ENCODE measurements around the gene PDIA2.

Gene PDIA2, protein sequence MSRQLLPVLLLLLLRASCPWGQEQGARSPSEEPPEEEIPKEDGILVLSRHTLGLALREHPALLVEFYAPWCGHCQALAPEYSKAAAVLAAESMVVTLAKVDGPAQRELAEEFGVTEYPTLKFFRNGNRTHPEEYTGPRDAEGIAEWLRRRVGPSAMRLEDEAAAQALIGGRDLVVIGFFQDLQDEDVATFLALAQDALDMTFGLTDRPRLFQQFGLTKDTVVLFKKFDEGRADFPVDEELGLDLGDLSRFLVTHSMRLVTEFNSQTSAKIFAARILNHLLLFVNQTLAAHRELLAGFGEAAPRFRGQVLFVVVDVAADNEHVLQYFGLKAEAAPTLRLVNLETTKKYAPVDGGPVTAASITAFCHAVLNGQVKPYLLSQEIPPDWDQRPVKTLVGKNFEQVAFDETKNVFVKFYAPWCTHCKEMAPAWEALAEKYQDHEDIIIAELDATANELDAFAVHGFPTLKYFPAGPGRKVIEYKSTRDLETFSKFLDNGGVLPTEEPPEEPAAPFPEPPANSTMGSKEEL

DNA sequence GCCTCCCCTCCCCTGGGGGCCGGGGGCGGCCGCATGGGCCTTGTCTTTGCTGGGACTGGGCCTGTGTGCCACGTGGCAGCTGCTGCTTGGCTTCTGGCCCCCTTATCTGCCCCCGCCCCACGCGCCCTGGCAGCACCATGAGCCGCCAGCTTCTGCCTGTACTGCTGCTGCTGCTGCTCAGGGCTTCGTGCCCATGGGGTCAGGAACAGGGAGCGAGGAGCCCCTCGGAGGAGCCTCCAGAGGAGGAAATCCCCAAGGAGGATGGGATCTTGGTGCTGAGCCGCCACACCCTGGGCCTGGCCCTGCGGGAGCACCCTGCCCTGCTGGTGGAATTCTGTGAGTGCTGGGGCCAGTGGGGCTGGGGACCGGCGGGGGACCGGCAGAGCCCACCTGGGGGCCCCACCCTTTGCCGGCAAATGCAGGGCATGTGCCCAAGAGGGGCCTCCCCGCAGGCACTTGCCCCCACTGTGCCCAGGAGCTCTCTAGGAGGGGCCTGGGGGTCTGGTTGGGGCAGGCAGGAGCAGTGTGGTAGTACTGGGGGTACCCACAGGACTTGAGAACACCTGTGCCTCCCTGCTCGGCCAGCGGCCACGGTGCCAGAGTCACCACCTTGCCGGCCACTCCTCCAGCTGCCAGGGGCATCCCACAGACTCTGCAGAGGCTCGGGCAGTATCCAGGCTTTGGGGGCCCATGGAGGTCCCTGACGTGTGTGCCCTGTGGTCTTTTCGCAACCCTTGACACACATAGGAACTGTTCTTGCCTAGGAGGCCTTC lies at the start of gene PDIA2:
Gene PDIA2, plus strand, starts transcription at position 132 of the 773 bp plus-strand sequence. Its CDS starts 6 bp downstream, at position 138.
- Histone ChIP-seq H3K27me3 (ENCODE audit: insufficient read depth, low read length) (peaks cover 35% of the 10 kb centered on the region), H3K27ac (ENCODE audit: low read length) (no peak within 1 kb of the TSS), H3K4me3 (ENCODE audit: low read length) (no peak within 1 kb of the TSS), H3K36me3 (ENCODE audit: insufficient read depth, low read depth, low read length) (peaks cover 19% of the 10 kb centered on the region), H3K9ac (ENCODE audit: low read depth, low read length) (no peak within 1 kb of the TSS), H3K4me1 (ENCODE audit: insufficient read depth, low read length) (no peaks in the 10 kb centered on the region), H3K9me3 (ENCODE audit: insufficient read depth, low read depth, low read length) (no peaks in the 10 kb centered on the region)

DNA sequence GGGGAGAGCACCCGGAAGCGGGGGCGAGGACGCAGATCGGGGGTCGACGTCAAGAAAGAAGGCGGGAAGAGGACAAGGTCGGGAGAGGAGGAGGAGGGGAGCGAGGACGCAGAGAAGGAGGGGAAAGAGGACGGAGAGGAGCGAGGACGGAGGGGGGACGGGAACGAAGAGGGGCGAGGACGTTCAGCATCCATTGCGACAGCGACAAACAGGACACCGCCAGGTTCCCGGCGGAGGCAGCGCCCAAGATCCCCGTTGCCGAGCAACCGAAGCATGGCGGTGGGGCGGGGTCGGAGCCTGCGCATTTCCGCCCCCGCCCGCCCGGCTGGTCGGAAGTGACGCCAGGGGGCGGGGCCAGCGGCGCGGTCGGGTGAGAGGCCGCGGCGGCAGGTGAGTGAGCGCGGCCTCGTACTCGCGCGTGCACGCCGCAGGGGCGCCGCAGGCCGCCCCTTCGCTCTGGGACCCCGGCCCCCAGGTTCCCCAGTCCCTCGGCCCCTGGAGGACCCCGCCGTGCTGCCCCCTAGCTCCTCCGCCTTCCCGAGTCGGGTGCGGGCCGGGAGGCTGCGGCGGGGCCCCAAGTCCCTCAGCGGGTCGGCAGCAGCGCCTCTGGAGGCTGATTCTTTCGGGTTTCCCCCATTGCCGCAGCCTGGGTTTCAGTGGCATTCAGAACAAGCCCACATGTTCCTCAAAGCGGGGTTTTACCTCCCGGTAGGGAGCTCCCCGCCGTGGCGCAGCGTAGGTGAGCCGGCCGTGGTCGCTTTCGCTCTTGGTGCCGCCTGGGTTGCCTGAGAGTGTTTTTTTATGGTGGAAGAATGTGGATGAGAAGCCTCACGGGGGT lies 48.3 kb upstream of the PDIA2 start, which contains the start of gene FAM234A:
Gene FAM234A, plus strand, starts transcription at position 354 of the 838 bp plus-strand sequence. CDS start 19,593 bp downstream, outside the sequence.
- Histone ChIP-seq H3K27me3 (ENCODE audit: insufficient read depth, low read length) (no peaks in the 10 kb centered on the region), H3K27ac (ENCODE audit: low read length) (peak within 1 kb of the TSS; percentile 97), H3K9me3 (ENCODE audit: insufficient read depth, low read depth, low read length) (no peaks in the 10 kb centered on the region), H3K4me3 (ENCODE audit: low read length) (peak within 1 kb of the TSS; percentile 92), H3K9ac (ENCODE audit: low read depth, low read length) (peak within 1 kb of the TSS; percentile 91), H3K36me3 (ENCODE audit: insufficient read depth, low read depth, low read length) (no peaks in the 10 kb centered on the region), H3K4me1 (ENCODE audit: insufficient read depth, low read length) (no peaks in the 10 kb centered on the region; the same call in 1 of the 2 replicates)

DNA sequence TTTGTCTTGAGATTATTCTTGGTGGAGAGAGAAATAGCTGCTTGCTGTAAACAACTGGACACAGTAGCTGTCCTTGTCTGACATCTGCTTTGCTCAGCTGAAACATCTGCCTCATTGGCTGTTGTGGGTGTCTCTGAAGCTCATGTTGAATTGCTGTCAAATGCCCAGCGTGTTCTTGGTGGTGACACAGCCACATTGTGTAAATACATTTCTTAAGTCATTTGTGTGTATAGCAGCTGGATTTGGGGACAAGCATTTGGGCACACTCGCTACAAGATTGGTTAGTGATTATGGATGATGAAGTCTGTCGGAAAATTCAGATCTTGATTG lies 43.1 kb upstream of the PDIA2 start:
- Histone ChIP-seq H3K9ac (ENCODE audit: low read depth, low read length) (no peak overlapping the region), H3K27ac (ENCODE audit: low read length) (no peak overlapping the region)

DNA sequence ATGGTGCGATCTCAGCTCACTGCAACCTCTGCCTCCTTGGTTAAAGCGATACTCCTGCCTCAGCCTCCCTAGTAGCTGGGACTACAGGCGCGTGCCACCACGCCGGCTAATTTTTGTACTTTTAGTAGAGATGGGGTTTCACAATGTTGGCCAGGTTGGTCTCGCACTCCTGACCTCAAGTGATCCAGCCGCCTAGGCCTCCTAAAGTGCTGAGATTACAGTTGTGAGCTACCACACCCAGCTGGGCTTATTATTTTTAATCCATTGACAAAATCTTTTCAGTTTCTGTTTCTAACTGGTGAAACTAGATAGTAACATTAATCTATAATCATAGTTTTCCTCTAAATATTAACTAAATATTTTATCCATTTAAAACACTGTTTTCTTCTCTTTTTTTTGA lies 42.4 kb upstream of the PDIA2 start:
- H3K4me3 ChIP-seq (ENCODE audit: low read length): no peak overlapping the region

More for the DNA sequence above, 43.1 kb upstream of the PDIA2 start:
- Histone ChIP-seq H3K36me3 (ENCODE audit: insufficient read depth, low read depth, low read length) (0 out of 2 replicates have a peak, but pooled peaks cover 4% of the 10 kb centered on the region), H3K9me3 (ENCODE audit: insufficient read depth, low read depth, low read length) (no peaks in the 10 kb centered on the region), H3K4me3 (ENCODE audit: low read length) (no peak overlapping the region), H3K27me3 (ENCODE audit: insufficient read depth, low read length) (no peaks in the 10 kb centered on the region), H3K4me1 (ENCODE audit: insufficient read depth, low read length) (no peaks in the 10 kb centered on the region)

DNA sequence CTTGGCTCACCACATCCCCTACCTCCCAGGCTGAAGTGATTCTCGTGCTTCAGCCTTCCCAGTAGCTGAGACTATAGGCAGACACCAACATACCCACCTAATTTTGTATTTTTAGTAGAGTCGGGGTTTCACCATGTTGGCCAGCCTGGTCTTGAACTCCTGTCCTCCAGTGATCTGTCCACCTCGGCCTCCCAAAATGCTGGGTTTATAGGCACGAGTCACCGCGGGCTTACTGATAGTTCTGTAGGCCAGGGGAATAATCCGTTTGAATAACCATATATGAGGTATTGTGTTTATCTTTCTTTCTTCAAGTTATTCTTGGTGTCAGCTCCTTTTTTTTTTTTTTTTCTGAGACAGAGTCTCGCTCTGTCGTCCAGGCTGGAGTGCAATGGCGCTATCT lies 40.7 kb upstream of the PDIA2 start:
- no peaks in the 10 kb centered on the region for H3K4me1 ChIP-seq (ENCODE audit: insufficient read depth, low read length)
- no peak overlapping the region for H3K27ac ChIP-seq (ENCODE audit: low read length)
- no peak overlapping the region for H3K4me3 ChIP-seq (ENCODE audit: low read length)
- 0 out of 2 replicates have a peak, but pooled peaks cover 4% of the 10 kb centered on the region for H3K36me3 ChIP-seq (ENCODE audit: insufficient read depth, low read depth, low read length)
- no peak overlapping the region for H3K9ac ChIP-seq (ENCODE audit: low read depth, low read length)
- H3K27me3 ChIP-seq (ENCODE audit: insufficient read depth, low read length): no peaks in the 10 kb centered on the region
- no peaks in the 10 kb centered on the region for H3K9me3 ChIP-seq (ENCODE audit: insufficient read depth, low read depth, low read length)

More for the DNA sequence above, 42.4 kb upstream of the PDIA2 start:
- Histone ChIP-seq H3K9me3 (ENCODE audit: insufficient read depth, low read depth, low read length) (no peaks in the 10 kb centered on the region), H3K36me3 (ENCODE audit: insufficient read depth, low read depth, low read length) (0 out of 2 replicates have a peak, but pooled peaks cover 4% of the 10 kb centered on the region), H3K4me1 (ENCODE audit: insufficient read depth, low read length) (no peaks in the 10 kb centered on the region), H3K27ac (ENCODE audit: low read length) (no peak overlapping the region), H3K27me3 (ENCODE audit: insufficient read depth, low read length) (no peaks in the 10 kb centered on the region), H3K9ac (ENCODE audit: low read depth, low read length) (no peak overlapping the region)

DNA sequence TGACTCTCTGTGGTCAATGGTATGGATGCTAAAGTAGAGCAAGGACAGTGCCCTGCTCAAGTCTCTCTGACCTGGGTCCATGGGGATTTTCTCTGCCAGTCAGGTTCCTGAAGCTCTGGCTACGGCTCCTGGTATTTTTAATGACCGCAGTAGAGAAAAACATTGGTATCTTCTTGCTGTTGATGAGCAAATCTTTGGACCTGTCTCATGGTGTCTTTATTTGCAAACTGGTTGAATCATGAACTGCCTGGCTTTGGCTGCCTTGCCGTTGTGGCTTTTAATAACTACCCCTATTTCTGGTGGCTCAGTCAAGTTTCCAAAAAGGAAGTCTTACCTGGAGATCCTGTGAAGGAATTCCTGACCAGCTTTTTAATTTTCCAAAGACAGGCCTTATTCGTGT lies 39.6 kb upstream of the PDIA2 start:
- H3K9ac ChIP-seq (ENCODE audit: low read depth, low read length): no peak overlapping the region
- no peaks in the 10 kb centered on the region for H3K27me3 ChIP-seq (ENCODE audit: insufficient read depth, low read length)
- H3K27ac ChIP-seq (ENCODE audit: low read length): no peak overlapping the region
- H3K36me3 ChIP-seq (ENCODE audit: insufficient read depth, low read depth, low read length): 0 out of 2 replicates have a peak, but pooled peaks cover 4% of the 10 kb centered on the region
- no peaks in the 10 kb centered on the region for H3K9me3 ChIP-seq (ENCODE audit: insufficient read depth, low read depth, low read length)
- H3K4me3 ChIP-seq (ENCODE audit: low read length): no peak overlapping the region
- no peaks in the 10 kb centered on the region for H3K4me1 ChIP-seq (ENCODE audit: insufficient read depth, low read length)

DNA sequence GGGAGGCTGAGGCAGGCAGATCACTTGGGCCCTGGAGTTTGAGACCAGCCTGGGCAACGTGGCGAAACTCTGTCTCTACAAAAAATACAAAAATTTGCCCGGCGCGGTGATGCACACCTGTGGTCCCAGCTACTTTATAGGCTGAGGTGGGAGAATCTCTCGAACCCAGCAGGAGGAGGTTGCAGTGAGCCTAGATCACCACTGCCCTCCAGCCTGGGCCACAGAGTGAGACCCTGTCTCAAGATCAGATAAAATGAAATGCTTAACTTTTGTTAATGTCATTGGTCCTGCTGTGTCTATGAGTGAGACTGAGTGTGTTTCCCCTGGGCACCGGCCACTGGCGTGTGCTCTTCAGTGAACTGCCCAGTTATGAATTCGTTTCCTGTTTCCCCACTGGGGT lies 37.9 kb upstream of the PDIA2 start:
- H3K4me3 ChIP-seq (ENCODE audit: low read length): no peak overlapping the region
- no peak overlapping the region for H3K9ac ChIP-seq (ENCODE audit: low read depth, low read length)
- H3K27ac ChIP-seq (ENCODE audit: low read length): no peak overlapping the region
- no peaks in the 10 kb centered on the region for H3K4me1 ChIP-seq (ENCODE audit: insufficient read depth, low read length)
- H3K27me3 ChIP-seq (ENCODE audit: insufficient read depth, low read length): no peaks in the 10 kb centered on the region
- H3K9me3 ChIP-seq (ENCODE audit: insufficient read depth, low read depth, low read length): no peaks in the 10 kb centered on the region
- H3K36me3 ChIP-seq (ENCODE audit: insufficient read depth, low read depth, low read length): peaks cover 4% of the 10 kb centered on the region; the same call in 1 of the 2 replicates

DNA sequence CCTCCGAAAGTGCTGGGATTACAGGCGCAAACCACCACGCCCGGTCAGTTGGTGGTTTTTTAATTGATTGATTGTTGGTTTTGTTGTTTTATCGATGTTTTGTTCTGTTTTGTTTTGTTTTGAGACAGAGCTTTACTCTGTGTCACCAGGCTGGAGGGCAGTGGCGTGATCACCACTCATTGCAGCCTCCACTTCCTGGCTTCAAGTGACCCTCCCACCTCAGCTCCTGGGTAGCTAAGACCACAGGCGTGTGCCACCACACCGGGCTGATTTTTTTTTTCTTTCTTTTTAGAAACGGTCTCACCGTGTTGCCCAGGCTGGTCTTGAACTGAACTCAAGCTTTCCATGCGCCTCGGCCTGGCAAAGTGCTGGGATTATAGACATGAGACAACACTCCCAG lies 35.9 kb upstream of the PDIA2 start:
- no peaks in the 10 kb centered on the region for H3K9me3 ChIP-seq (ENCODE audit: insufficient read depth, low read depth, low read length)
- H3K27me3 ChIP-seq (ENCODE audit: insufficient read depth, low read length): no peaks in the 10 kb centered on the region
- no peaks in the 10 kb centered on the region for H3K4me1 ChIP-seq (ENCODE audit: insufficient read depth, low read length)
- no peak overlapping the region for H3K4me3 ChIP-seq (ENCODE audit: low read length)
- no peak overlapping the region for H3K27ac ChIP-seq (ENCODE audit: low read length)
- peaks cover 6% of the 10 kb centered on the region for H3K36me3 ChIP-seq (ENCODE audit: insufficient read depth, low read depth, low read length)
- no peak overlapping the region for H3K9ac ChIP-seq (ENCODE audit: low read depth, low read length)

DNA sequence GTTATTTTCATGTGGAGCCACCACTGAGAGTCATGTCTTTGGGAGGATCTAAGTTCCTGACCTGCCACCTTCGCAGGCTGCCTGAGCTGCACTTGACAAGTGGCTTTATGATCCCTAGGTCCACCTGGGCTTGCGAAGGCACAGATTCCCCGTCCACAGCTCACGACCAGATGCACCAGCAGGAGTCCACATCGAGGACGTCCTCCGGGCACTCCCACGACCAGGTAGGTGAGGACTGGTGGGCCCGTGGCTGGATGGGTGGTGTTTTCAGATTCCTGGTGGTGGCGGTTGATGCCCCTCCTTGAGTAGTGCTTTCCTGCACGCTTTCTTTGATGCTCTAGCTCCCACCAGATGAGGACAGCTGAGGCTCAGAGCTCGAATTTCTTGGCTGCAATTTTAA lies 33.5 kb upstream of the PDIA2 start:
- H3K27me3 ChIP-seq (ENCODE audit: insufficient read depth, low read length): no peaks in the 10 kb centered on the region
- no peak overlapping the region for H3K4me3 ChIP-seq (ENCODE audit: low read length)
- no peaks in the 10 kb centered on the region for H3K4me1 ChIP-seq (ENCODE audit: insufficient read depth, low read length)
- no peak overlapping the region for H3K9ac ChIP-seq (ENCODE audit: low read depth, low read length)
- H3K9me3 ChIP-seq (ENCODE audit: insufficient read depth, low read depth, low read length): no peaks in the 10 kb centered on the region
- H3K27ac ChIP-seq (ENCODE audit: low read length): no peak overlapping the region
- peaks cover 14% of the 10 kb centered on the region for H3K36me3 ChIP-seq (ENCODE audit: insufficient read depth, low read depth, low read length)

DNA sequence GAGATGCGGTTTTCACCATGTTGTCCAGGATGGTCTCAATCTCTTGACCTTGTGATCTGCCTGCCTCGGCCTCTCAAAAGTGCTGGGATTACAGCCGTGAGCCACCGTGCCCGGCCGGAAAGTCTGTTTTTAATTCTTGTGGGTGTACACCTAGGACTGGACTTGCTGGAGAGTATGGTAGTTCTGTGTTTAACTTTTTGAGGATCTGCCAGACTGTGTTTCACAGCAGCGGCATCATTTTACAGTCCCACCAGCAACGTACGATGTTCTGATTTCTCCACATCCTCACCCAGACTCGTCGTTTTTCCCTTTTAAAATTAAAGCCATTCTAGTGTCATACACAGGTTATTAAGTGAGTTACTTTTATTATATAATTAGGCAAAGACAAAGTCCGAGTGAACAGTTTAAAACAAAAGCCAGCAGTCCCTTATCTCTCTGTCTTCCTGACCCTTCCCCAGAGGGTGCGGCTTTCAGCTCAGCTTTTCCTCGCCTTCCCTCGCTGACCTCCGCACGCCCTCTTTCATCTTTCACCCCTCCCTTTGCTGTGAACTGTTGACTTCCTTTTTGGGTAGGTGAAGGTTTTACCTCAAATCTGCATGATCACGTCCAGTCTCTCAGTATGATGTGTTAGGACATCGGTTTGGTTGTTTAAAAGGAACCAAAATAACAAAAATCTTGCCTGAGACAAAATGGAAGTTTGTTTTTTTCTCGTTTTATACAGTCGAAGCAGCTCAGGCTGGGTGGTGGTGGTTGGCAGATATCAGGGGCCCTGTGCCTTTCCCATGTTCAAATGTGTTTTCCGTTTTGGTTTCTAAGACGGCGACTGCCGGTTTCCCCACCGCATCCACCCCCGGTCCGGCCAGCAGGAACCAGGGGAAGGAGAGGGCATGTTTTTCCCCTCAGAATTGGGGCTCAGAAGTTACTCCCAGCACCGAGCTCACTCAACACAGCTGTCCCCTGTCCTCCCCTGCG lies 30.3 kb upstream of the PDIA2 start:
- Histone ChIP-seq H3K27me3 (ENCODE audit: insufficient read depth, low read length) (no peaks in the 10 kb centered on the region), H3K9me3 (ENCODE audit: insufficient read depth, low read depth, low read length) (no peaks in the 10 kb centered on the region), H3K4me1 (ENCODE audit: insufficient read depth, low read length) (no peaks in the 10 kb centered on the region), H3K9ac (ENCODE audit: low read depth, low read length) (no peak overlapping the region), H3K36me3 (ENCODE audit: insufficient read depth, low read depth, low read length) (peaks cover 30% of the 10 kb centered on the region), H3K27ac (ENCODE audit: low read length) (no peak overlapping the region), H3K4me3 (ENCODE audit: low read length) (no peak overlapping the region)

All from iPS-20b (cell line).